Cortex of kidney (tissue), 1 donor: ENCODE data around the gene ADGRF5.

ENCODE experiments used
- DNase-seq: peaks from one replicate; lab custom pipeline; 2025; lab: John Stamatoyannopoulos, UW

The ADGRF5 gene

GRCh38 chr6:46921731-46922130 lies at the start of gene ADGRF5:
Gene ADGRF5, minus strand, starts transcription at chr6:46921938. Its CDS starts 15,176 bp downstream, at chr6:46906762.
- DNase-seq = no peak

- DNase-seq = no peak
Observed at GRCh38 chr6:46969206-46969605, 47.5 kb upstream of the ADGRF5 start.

GRCh38 chr6:46967826-46968349 lies 46.1 kb upstream of the ADGRF5 start:
- no peak for DNase-seq

- no peak for DNase-seq
Observed at GRCh38 chr6:46964716-46965519, 43.2 kb upstream of the ADGRF5 start.

GRCh38 chr6:46963626-46964025 lies 41.9 kb upstream of the ADGRF5 start:
- DNase-seq = no peak

GRCh38 chr6:46963039-46963438 lies 41.3 kb upstream of the ADGRF5 start:
- no peak for DNase-seq

- DNase-seq = no peak
Observed at GRCh38 chr6:46961711-46962110, 40.0 kb upstream of the ADGRF5 start.

- no peak for DNase-seq
Observed at GRCh38 chr6:46961232-46961631, 39.5 kb upstream of the ADGRF5 start.

- DNase-seq = no peak
Observed at GRCh38 chr6:46959419-46959818, 37.7 kb upstream of the ADGRF5 start.

- DNase-seq = no peak
Observed at GRCh38 chr6:46956409-46956808, 34.7 kb upstream of the ADGRF5 start.

GRCh38 chr6:46954837-46955451 lies 33.2 kb upstream of the ADGRF5 start:
- DNase-seq = no peak

- no peak for DNase-seq
Observed at GRCh38 chr6:46953921-46954320, 32.2 kb upstream of the ADGRF5 start.

- no peak for DNase-seq
Observed at GRCh38 chr6:46949632-46950280, 28.0 kb upstream of the ADGRF5 start.

- no peak for DNase-seq
Observed at GRCh38 chr6:46948699-46949098, 27.0 kb upstream of the ADGRF5 start.

GRCh38 chr6:46947497-46947896 lies 25.8 kb upstream of the ADGRF5 start:
- no peak for DNase-seq

- no peak for DNase-seq
Observed at GRCh38 chr6:46940433-46941226, 18.9 kb upstream of the ADGRF5 start.

- DNase-seq = no peak
Observed at GRCh38 chr6:46937642-46938041, 15.9 kb upstream of the ADGRF5 start.

- DNase-seq = no peak
Observed at GRCh38 chr6:46935687-46936086, 13.9 kb upstream of the ADGRF5 start.

GRCh38 chr6:46933751-46934150 lies 12.0 kb upstream of the ADGRF5 start:
- DNase-seq = no peak

- DNase-seq = no peak
Observed at GRCh38 chr6:46932526-46933319, 11.0 kb upstream of the ADGRF5 start.

- no peak for DNase-seq
Observed at GRCh38 chr6:46931416-46931815, 9.7 kb upstream of the ADGRF5 start.
